ENCODE measurements around the gene PRR3.

DNA sequence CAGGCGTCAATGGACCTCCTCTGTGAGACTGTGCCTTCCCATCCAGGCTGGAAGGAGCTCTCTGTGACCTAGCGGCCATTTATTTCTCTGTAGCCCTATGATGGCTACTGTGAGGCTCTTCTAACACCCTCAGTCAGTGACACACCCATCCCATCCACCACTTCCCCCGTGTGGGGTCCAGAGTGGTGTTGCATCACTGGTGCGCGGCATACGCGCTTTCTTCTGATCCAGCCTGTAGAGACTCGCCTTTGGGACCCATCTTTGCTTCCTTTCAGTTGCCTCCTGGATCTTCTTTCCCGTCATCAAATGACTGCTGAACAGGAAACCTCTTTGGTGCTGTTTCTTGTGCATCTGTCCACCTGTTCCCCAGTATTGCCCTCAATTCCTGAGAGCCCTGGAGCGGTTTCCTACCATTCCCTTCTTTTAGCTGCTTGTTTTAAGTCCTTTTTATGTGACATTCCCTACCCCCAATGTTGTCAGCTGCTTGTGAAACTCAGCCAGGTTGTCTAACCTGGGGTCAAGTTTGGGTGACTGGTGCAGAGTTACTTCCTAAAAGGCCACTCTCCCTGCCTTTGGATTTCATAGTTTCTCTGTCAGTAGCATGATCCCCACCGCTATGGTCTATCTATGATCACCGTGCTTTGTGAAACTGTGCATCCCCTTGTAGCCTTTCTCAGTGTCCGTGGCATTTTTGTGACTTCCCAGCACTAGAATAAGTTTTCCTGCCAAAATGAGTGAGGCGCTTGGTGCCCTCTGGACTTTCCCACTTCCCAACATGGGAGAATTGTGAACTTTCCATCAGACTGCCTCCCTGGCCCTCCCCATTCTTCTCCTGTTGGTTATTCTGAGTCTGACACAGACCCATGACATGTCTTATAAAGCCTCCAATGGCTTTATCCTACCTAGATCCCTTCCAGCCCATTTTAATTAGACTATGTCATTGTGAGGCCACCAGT, 5.7 kb downstream of the PRR3 start:
- no peak for TF ChIP-seq CTCF (IDR thresholded peaks at IDR 0.05)
- TF ChIP-seq EP300 (IDR thresholded peaks at IDR 0.05), result no peak

All from esophagus muscularis mucosa (tissue), 3 donors.